GM12891 (cell line): ENCODE data around the gene GLP2R.

Source experiments
- DNase-seq: peaks from one replicate; pipeline ENCODE4 v3.0.0; 2011; ENCODE audit warnings: low spot score; ENCODE audit not compliant: insufficient read length
- FAIRE-seq: peaks from 2 replicates; lab custom pipeline; 2011; peaks lifted over from hg19 to GRCh38; lab: Jason Lieb, UNC
- PAX5 ChIP-seq: IDR thresholded peaks from 2 replicates; pipeline ENCODE4 v1.6.1; 2011; ENCODE audit warnings: low read length, moderate library complexity, mild to moderate bottlenecking; ENCODE audit not compliant: insufficient read depth, severe bottlenecking
- POLR2A ChIP-seq: IDR thresholded peaks from 2 replicates; pipeline ENCODE4 v1.6.1; 2011; ENCODE audit warnings: low read depth, low read length, control low read depth
- POLR2AphosphoS5 ChIP-seq: IDR thresholded peaks from 2 replicates; pipeline ENCODE4 v1.6.1; 2011; ENCODE audit warnings: low read depth, low read length, control low read depth
- POU2F2 ChIP-seq: IDR thresholded peaks from 2 replicates; pipeline ENCODE4 v1.6.1; 2011; ENCODE audit warnings: low read depth, mild to moderate bottlenecking, control low read depth, low read length, moderate library complexity
- SPI1 ChIP-seq: IDR thresholded peaks from 2 replicates; pipeline ENCODE4 v1.6.1; 2011; ENCODE audit warnings: low read depth, low read length, control low read depth
- TAF1 ChIP-seq: IDR thresholded peaks from 2 replicates; pipeline ENCODE4 v1.6.1; 2011; ENCODE audit warnings: low read depth, low read length, control low read depth

GLP2R gene

DNA sequence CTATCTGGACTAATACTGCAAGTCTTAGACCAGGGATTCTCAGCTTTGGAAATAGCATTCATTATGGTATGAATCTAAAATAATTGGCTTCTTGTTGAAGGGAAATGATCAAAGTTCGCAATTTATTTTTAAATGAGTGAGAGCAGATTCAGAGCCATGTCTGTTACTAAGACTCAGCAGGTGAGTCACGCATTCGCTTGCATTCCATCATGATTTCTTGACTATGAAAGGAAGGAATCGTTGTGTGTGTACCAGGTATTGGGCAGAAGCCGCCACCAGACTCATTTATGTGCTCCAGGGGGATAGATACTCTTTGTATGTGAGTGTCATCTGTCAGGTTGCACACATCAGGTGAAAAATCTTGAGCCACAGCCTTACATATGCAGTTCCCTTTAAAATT, 14.6 kb upstream of the GLP2R start:
- FAIRE-seq: no peak

DNA sequence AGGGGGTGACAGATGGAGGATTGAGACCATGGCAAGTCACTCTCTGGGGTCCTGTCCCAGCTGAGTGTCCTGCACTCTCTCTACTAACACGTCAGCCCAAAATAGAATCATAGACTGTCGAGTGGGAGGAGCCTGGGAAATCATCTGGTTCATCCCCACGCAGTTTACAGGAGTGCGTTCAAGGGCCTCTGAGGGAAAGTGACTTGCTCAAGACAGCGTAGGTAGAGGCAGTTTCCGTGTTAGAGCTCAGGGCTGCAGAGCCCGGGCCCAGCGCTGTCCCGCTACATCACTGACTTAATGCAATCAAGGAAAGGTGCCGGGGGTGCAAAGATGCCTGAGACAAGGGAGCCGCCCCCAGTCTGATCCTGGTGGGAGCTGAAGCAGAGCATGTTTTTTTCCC, 14.2 kb upstream of the GLP2R start:
- TF ChIP-seq TAF1 (no peak), POLR2A (no peak), POLR2AphosphoS5 (no peak), PAX5 (no peak), SPI1 (no peak), POU2F2 (no peak)
- no peak for FAIRE-seq
- DNase-seq: no peak

More for the DNA sequence above, 14.6 kb upstream of the GLP2R start:
- no peak for DNase-seq
- no peak for TF ChIP-seq SPI1
- TF ChIP-seq TAF1: no peak
- no peak for TF ChIP-seq POLR2A
- TF ChIP-seq PAX5: no peak
- TF ChIP-seq POU2F2: no peak
- TF ChIP-seq POLR2AphosphoS5: no peak

DNA sequence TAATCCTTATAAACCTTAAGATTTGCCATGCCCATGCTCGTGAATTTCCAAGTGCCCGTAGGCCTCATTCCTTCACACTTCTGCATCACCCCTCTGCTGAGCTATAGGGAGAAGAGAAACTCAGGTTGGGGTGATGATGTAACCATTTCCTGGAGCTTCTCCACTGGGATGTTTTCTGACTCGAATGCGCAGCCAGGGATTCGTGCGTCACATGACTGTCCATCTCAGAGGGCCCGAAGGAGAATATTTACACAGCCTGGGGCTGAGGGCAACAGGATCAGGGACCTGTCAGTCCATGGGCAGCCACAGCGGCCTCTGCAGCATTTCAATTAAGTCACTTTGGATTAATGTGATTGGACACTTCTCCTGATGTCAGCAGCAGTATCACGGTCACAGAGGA, 12.6 kb upstream of the GLP2R start:
- FAIRE-seq: no peak
- TF ChIP-seq PAX5: no peak
- TF ChIP-seq POLR2A: no peak
- TF ChIP-seq POU2F2: no peak
- no peak for TF ChIP-seq POLR2AphosphoS5
- no peak for TF ChIP-seq SPI1
- no peak for TF ChIP-seq TAF1
- DNase-seq: no peak

DNA sequence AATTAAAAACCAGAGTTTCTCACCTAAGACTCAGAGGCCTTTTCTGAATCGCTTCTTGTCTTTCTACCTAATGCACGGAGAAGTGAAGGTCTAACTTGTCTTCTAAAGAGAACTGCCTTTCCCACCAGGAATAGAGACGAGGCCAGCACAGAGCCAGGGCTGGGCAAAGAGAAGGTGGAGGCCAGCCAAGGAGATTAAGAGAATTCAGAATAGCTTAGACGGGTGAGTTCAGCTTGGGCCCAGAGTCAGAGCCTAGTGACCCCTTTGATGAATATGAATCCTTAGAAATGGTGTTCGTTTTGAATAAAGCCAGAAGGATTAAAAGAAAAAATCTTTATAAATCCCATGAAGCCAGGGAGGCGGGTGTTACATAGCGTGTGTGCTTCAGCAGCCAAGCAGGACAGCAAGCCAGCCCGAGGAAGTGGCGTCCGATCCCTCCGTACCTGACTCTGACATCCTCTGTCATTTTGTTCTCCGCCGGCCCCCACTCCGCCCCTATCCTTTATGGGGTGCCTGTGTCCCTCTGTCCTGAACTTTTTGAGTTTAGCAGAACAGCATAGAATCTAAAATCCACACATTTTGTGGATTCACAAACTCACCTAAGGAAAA, 11.3 kb upstream of the GLP2R start:
- DNase-seq (no peak), FAIRE-seq (no peak)

DNA sequence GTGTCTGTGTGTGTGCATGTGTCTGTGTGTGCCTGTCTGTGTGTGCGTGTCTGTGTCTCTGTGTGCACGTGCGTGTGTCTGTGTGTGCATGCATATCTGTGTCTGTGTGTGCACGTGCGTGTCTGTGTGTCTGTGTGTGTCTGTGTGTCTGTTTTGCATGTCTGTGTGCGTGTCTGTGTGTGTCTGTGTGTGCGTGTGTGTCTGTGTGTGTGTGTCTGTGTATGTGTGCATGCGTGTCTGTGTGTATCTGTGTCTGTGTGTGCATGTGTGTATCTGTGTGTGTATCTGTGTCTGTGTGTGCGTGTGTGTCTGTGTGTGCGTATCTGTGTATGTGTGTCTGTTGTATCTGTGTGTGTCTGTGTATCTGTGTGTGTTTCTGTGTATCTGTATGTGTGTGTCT, 9.3 kb upstream of the GLP2R start:
- TF ChIP-seq POU2F2 (no peak), PAX5 (no peak), SPI1 (no peak), TAF1 (no peak), POLR2AphosphoS5 (no peak), POLR2A (no peak)
- FAIRE-seq: no peak
- DNase-seq: no peak

More for the DNA sequence above, 11.3 kb upstream of the GLP2R start:
- no peak for TF ChIP-seq TAF1
- no peak for TF ChIP-seq POLR2AphosphoS5
- TF ChIP-seq POU2F2: no peak
- no peak for TF ChIP-seq POLR2A
- TF ChIP-seq SPI1: no peak
- TF ChIP-seq PAX5: no peak

DNA sequence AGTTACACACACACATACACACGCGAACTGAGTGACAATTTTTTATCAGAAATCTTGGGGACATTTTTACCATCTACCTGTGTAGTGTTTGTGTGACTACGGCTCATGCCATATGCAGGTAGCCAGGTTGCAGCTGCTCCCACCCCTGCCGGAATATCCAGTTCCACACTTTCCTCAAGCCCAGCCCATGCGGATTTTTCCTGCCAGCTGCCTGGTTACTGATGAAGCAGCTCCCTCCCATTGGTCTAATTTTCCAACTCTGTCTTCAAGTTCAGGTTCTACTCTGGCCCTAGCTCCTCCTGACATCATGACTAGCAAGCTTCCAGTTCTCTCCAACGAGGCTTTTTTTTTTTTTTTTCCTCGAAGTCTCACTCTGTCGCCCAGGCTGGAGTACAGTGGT, 8.6 kb upstream of the GLP2R start:
- DNase-seq (no peak), FAIRE-seq (no peak)
- TF ChIP-seq POU2F2 (no peak), POLR2AphosphoS5 (no peak), SPI1 (no peak), PAX5 (no peak), POLR2A (no peak), TAF1 (no peak)

DNA sequence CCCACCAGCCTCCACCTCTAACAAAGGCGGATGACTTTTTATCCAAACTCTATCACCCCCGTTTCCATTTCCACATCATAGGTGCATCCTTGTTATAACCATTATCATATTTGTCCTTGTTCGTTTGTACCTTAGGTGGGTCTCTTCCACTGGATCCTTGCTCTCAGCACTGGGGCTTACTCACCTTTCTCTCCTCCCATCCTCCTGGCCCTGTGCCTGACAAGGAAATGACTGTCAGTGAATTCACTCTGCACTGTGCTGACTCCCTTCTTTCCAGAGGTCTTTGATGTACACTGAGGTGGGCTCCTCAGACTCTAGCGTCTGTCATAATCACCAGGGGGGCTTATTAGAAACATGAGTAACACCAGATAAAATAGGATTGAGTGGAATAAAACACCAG, 7.0 kb upstream of the GLP2R start:
- DNase-seq (no peak), FAIRE-seq (no peak)
- TF ChIP-seq POU2F2 (no peak), POLR2AphosphoS5 (no peak)

DNA sequence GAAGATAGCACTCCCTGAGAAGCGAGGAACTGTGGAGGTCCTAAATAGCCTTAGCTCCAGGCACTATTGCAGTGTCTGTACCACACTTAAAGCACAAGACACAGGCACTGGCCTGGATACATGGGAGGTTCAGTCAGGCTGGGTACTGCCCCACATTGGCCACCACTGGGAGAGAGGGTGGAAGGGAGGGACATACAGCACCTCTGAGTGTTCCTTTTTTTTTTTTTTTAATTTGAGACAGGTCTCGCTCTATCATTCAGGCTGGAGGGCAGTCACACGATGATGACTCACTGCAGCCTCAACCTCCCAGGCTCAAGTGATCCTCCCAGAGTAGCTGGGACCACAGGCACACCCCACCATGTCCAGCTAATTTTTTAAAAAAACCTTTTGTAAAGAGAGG, 5.3 kb upstream of the GLP2R start:
- FAIRE-seq (no peak), DNase-seq (no peak)
- no peak for TF ChIP-seq TAF1

DNA sequence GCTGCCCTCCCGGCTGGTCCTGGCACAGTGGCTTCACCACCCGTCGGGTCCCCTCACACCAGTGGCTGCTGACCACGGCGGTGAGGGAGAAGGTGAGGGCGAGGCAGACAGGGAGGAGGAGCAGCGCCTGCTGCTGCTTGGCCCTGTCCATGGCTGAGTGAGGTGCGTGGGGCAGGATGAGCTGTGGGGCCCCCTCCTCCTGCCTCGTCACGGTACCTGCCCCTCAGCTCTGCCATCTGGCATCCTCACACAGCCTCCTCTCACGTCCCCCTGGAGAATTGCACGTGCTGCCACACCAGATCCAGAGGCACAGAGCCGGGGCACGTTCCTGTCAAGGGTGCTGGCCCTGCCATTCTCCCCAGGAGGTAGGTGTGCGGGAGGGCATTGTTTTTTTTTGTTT, 3.8 kb upstream of the GLP2R start, which contains the start of gene GSG1L2:
Gene GSG1L2 (minus strand): TSS at position 159 of the 400 bp plus-strand sequence. CDS start 8 bp downstream, at position 151.
- TF ChIP-seq PAX5: no peak
- no peak for TF ChIP-seq TAF1
- no peak for TF ChIP-seq POU2F2
- no peak for TF ChIP-seq SPI1
- TF ChIP-seq POLR2AphosphoS5: no peak
- no peak for TF ChIP-seq POLR2A
- FAIRE-seq: no peak
- no peak for DNase-seq

DNA sequence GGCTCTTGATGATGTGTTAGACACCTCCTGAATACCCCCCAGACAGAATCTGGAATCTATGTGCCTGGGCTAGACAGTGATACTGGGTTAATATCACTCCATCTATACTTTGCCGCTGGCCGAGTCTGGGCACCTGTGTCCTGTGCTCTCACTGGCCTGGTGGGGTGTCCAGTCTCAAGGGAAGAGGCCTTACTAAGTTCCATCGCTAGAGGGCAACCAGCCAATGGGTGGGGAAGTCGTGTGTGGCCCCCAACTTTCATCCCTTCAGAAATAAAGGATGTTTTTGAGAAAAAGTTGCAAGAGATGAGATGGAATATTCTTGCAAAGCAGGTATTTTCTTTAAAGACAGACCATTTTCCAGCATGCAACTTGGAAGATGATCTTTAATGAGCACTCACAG, 1.6 kb upstream of the GLP2R start:
- TF ChIP-seq SPI1 (no peak), POLR2A (no peak), PAX5 (no peak), POU2F2 (no peak), POLR2AphosphoS5 (no peak), TAF1 (no peak)
- DNase-seq: no peak
- FAIRE-seq: no peak
